PC-3 (cell line): ENCODE results near the gene POGLUT2. TPM values are rescaled to one million over a fixed set of nuclear protein-coding genes. Genes with fewer than 3 reads are reported as not detected.

ENCODE experiments used
- ATAC-seq: fragments of 200-7000 bp; cut with Tn5 transposase; 2 replicates; pipeline ENCODE4 v1.9.1; 2020; ENCODE audit warnings: mild to moderate bottlenecking, moderate library complexity
- BruUV-seq: library from RNA; stranded (reverse); fragments of 400-500 nt; replicated peaks from 2 replicates; lab custom pipeline; 2021; lab: Mats Ljungman, UMichigan
- CTCF ChIA-PET: fragments of 300-600 bp; sonication (Branson Sonifier 250); formaldehyde crosslinking; loops from one replicate; lab custom pipeline; 2022; ENCODE audit warnings: antibody characterized with exemption; lab: Charles Lee
- POLR2A ChIA-PET: fragments of 300-600 bp; sonication (Branson Sonifier 250); formaldehyde crosslinking; loops from one replicate; lab custom pipeline; 2022; ENCODE audit warnings: antibody characterized with exemption; ENCODE audit not compliant: unreplicated experiment; lab: Charles Lee
- DNase-seq: peaks from one replicate; pipeline ENCODE4 v3.0.0-alpha.2; 2015
- H2AFZ ChIP-seq: fragments of 300-600 bp; sonication (generic); 2 replicates; pipeline ENCODE4 v1.6.0; 2016; ENCODE audit warnings: antibody characterized with exemption, low read length
- H3F3A ChIP-seq: fragments of 300-600 bp; sonication (generic); one replicate; pipeline ENCODE4 v1.6.0; 2017; ENCODE audit warnings: antibody characterized with exemption, low read length, control low read depth, mild to moderate bottlenecking; ENCODE audit not compliant: unreplicated experiment
- H3K27ac ChIP-seq: fragments of 300-600 bp; sonication (generic); 2 replicates; pipeline ENCODE4 v1.5.1; 2016; ENCODE audit warnings: mild to moderate bottlenecking, low read length
- H3K27me3 ChIP-seq: fragments of 300-600 bp; sonication (generic); 2 replicates; pipeline ENCODE4 v1.6.1; 2016; ENCODE audit warnings: low read length, mixed read lengths
- H3K36me3 ChIP-seq: fragments of 300-600 bp; sonication (generic); 2 replicates; pipeline ENCODE4 v1.6.1; 2016; ENCODE audit warnings: low read depth, mixed run types, low read length, mixed read lengths
- H3K4me1 ChIP-seq: fragments of 300-600 bp; sonication (generic); 2 replicates; pipeline ENCODE4 v1.5.1; 2016; ENCODE audit warnings: low read length; ENCODE audit not compliant: insufficient read depth
- H3K4me2 ChIP-seq: fragments of 300-600 bp; sonication (generic); 2 replicates; pipeline ENCODE4 v1.6.0; 2016; ENCODE audit warnings: low read length
- H3K4me3 ChIP-seq: fragments of 300-600 bp; sonication (generic); 2 replicates; pipeline ENCODE4 v1.5.1; 2016; ENCODE audit warnings: mild to moderate bottlenecking, low read length, mixed read lengths
- H3K79me2 ChIP-seq: fragments of 300-600 bp; sonication (generic); 2 replicates; pipeline ENCODE4 v1.6.1; 2017; ENCODE audit warnings: low read length, mixed read lengths
- H3K9ac ChIP-seq: fragments of 300-600 bp; sonication (generic); 2 replicates; pipeline ENCODE4 v1.6.0; 2016; ENCODE audit warnings: mild to moderate bottlenecking, low read length
- H3K9me2 ChIP-seq: fragments of 300-600 bp; sonication (generic); replicated peaks from 2 replicates; pipeline ENCODE4 v1.6.1; 2016; ENCODE audit warnings: mixed run types, low read length, mixed read lengths
- H3K9me3 ChIP-seq: fragments of 300-600 bp; sonication (generic); 2 replicates; pipeline ENCODE4 v1.6.1; 2016; ENCODE audit warnings: low read length, mixed read lengths
- H4K20me1 ChIP-seq: fragments of 300-600 bp; sonication (generic); 2 replicates; pipeline ENCODE4 v1.6.1; 2016; ENCODE audit warnings: low read length, mixed read lengths
- CTCF ChIP-seq: fragments of 300-600 bp; sonication (generic); conservative IDR thresholded peaks from 2 replicates; pipeline ENCODE4 v1.5.1; 2017; ENCODE audit warnings: antibody characterized with exemption, low read depth, mild to moderate bottlenecking, low read length
- EZH2 ChIP-seq: fragments of 300-600 bp; sonication (generic); IDR thresholded peaks from one replicate; pipeline ENCODE4 v1.6.1; 2017; ENCODE audit warnings: antibody characterized with exemption, mild to moderate bottlenecking, low read length; ENCODE audit not compliant: unreplicated experiment
- EZH2phosphoT487 ChIP-seq: fragments of 300-600 bp; sonication (generic); IDR thresholded peaks from 2 replicates; pipeline ENCODE4 v1.6.1; 2018; ENCODE audit warnings: mild to moderate bottlenecking, antibody characterized with exemption, low read length, borderline replicate concordance
- intact Hi-C: fragments of 100-400 bp; cut with micrococcal nuclease; formaldehyde crosslinking; loops from 2 replicates; pipeline ENCODE4 v1.9.0; 2023
- total RNA-seq: library from RNA; depleted of rRNA; stranded (reverse); fragments of >200 nt; gene quantifications from 2 replicates; pipeline ENCODE4 v1.2.3, GENCODE V29; 2014

The POGLUT2 gene
- total RNA-seq, 1 experiment from 2014 or later: 6.7 TPM

GRCh38 chr13:102845289-102845629 lies 46.5 kb upstream of the POGLUT2 start:
- Histone ChIP-seq H3K27ac (peak overlapping the region; percentile 74), H3K9me2 (no peaks in the 10 kb centered on the region), H3K79me2 (peaks cover 32% of the 10 kb centered on the region), H3K27me3 (no peaks in the 10 kb centered on the region), H3K4me2 (peak overlapping the region; percentile 89), H3K4me3 (peak overlapping the region; percentile 95), H3K9ac (peak overlapping the region; percentile 82), H3K36me3 (no peaks in the 10 kb centered on the region), H3K4me1 (0 out of 2 replicates have a peak, but pooled peaks cover 6% of the 10 kb centered on the region), H3F3A (no peaks in the 10 kb centered on the region), H3K9me3 (no peaks in the 10 kb centered on the region), H4K20me1 (no peaks in the 10 kb centered on the region), H2AFZ (peak overlapping the region; percentile 93)
- intact Hi-C loops: no loop called here
- ATAC-seq (peak; percentile 19), DNase-seq (no peak)
- TF ChIP-seq EZH2: no peak
- no peak for TF ChIP-seq CTCF
- no peak for TF ChIP-seq EZH2phosphoT487
- POLR2A ChIA-PET: interaction anchor here (0.6 to 0.9 kb wide), 3 partner anchors 126 to 249 kb away, joined by 3 to 6 read pairs (median 5); no protein-coding TSS in a partner anchor
- BruUV-seq: TSS peak; percentile 91
- CTCF ChIA-PET: no interaction called here

- POLR2A ChIA-PET: no interaction called here
- no peaks in the 10 kb centered on the region for H3F3A ChIP-seq
- H3K27ac ChIP-seq: no peak overlapping the region
- H4K20me1 ChIP-seq: no peaks in the 10 kb centered on the region
- TF ChIP-seq EZH2phosphoT487: no peak
- TF ChIP-seq CTCF: no peak
- TF ChIP-seq EZH2: no peak
- H3K4me2 ChIP-seq: no peak overlapping the region
- no peaks in the 10 kb centered on the region for H3K4me1 ChIP-seq
- DNase-seq: no peak
- CTCF ChIA-PET: no interaction called here
- no peaks in the 10 kb centered on the region for H3K9me2 ChIP-seq
- no peak overlapping the region for H3K9ac ChIP-seq
- ATAC-seq: no peak
- no peaks in the 10 kb centered on the region for H3K36me3 ChIP-seq
- no peak overlapping the region for H2AFZ ChIP-seq
- no peaks in the 10 kb centered on the region for H3K79me2 ChIP-seq
- intact Hi-C loops: no loop called here
- no peak overlapping the region for H3K4me3 ChIP-seq
- BruUV-seq: no TSS peak
- H3K27me3 ChIP-seq: no peaks in the 10 kb centered on the region
- no peaks in the 10 kb centered on the region for H3K9me3 ChIP-seq
These were observed 40.7 kb upstream of the POGLUT2 start for GRCh38 chr13:102839462-102839861.

GRCh38 chr13:102838982-102839381 lies 40.2 kb upstream of the POGLUT2 start:
- no peak overlapping the region for H3K27ac ChIP-seq
- H3K4me2 ChIP-seq: no peak overlapping the region
- CTCF ChIA-PET: no interaction called here
- no peaks in the 10 kb centered on the region for H3K9me2 ChIP-seq
- peak; percentile 56 for ATAC-seq
- H2AFZ ChIP-seq: no peak overlapping the region
- intact Hi-C loops: no loop called here
- no peak overlapping the region for H3K4me3 ChIP-seq
- no peaks in the 10 kb centered on the region for H3K36me3 ChIP-seq
- TF ChIP-seq CTCF: no peak
- TF ChIP-seq EZH2phosphoT487: no peak
- no peaks in the 10 kb centered on the region for H3K4me1 ChIP-seq
- no peaks in the 10 kb centered on the region for H3K79me2 ChIP-seq
- no peaks in the 10 kb centered on the region for H4K20me1 ChIP-seq
- H3K9ac ChIP-seq: no peak overlapping the region
- POLR2A ChIA-PET: no interaction called here
- H3K9me3 ChIP-seq: no peaks in the 10 kb centered on the region
- no peak for DNase-seq
- H3K27me3 ChIP-seq: no peaks in the 10 kb centered on the region
- no TSS peak for BruUV-seq
- H3F3A ChIP-seq: no peaks in the 10 kb centered on the region
